Stomach (tissue), 9 donors: ENCODE data around the gene KRTAP19-7. TPM values are rescaled to one million over a fixed set of nuclear protein-coding genes. Genes with fewer than 3 reads are reported as not detected.

ENCODE experiments used
- DNase-seq, 2 donors: peaks; one replicate each; pipeline versions ENCODE4 v3.0.0 to v3.0.0-alpha.2; 2013 to 2019
- H3K27ac ChIP-seq, 5 donors: fragments of 200-600 bp in 4 of 5; sonication (generic) in 4 of 5; one replicate each; pipeline ENCODE4 v1.5.1; 2013 to 2019; ENCODE audit warnings: mild to moderate bottlenecking in 1 of 5, moderate library complexity in 1 of 5
- H3K27me3 ChIP-seq, 3 donors: fragments of 200-600 bp; sonication (generic); one replicate each; pipeline ENCODE4 v1.5.1; 2017 to 2019; ENCODE audit warnings: mixed run types in 1 of 3
- H3K36me3 ChIP-seq, 4 donors: fragments of 200-600 bp; sonication (generic); 1 replicate in 3 of 4; 2 replicates in 1 of 4; pipeline ENCODE4 v1.5.1; 2016 to 2019
- H3K4me1 ChIP-seq, 4 donors: fragments of 200-600 bp; sonication (generic); one replicate each; pipeline ENCODE4 v1.5.1; 2016 to 2019
- H3K4me3 ChIP-seq, 4 donors: fragments of 200-600 bp; sonication (generic) in 3 of 4; one replicate each; pipeline ENCODE4 v1.5.1; 2016 to 2019; ENCODE audit warnings: mild to moderate bottlenecking in 1 of 4
- H3K9me3 ChIP-seq, 4 donors: fragments of 200-600 bp; sonication (generic); one replicate each; pipeline ENCODE4 v1.5.1; 2016 to 2019
- EP300 ChIP-seq: sonication (generic); formaldehyde crosslinking; IDR thresholded peaks from one replicate; pipeline ENCODE4 v1.6.1; 2017; ENCODE audit warnings: antibody characterized with exemption
- POLR2A ChIP-seq, 4 donors: fragments of 450-650 bp; IDR thresholded peaks; one replicate each; pipeline ENCODE4 v1.6.1; 2016; ENCODE audit warnings: antibody characterized with exemption in 4 of 4, control low read depth in 2 of 4, mild to moderate bottlenecking in 1 of 4, moderate library complexity in 1 of 4
- POLR2AphosphoS5 ChIP-seq, 3 donors: sonication (generic); formaldehyde crosslinking; IDR thresholded peaks; one replicate each; pipeline ENCODE4 v1.6.1; 2016; ENCODE audit warnings: antibody characterized with exemption in 3 of 3
- WGBS, 5 donors: extraction: QIAGEN DNeasy Blood & Tissue Kit in 3 of 5; methylation state at CpG; one replicate each; pipeline versions ENCODE4 v1.1.5 to v1.1.7; 2013 to 2018; 5-methylcytosine and 5-hydroxymethylcytosine counted together
- intact Hi-C: fragments of 100-400 bp; cut with DNase I; formaldehyde crosslinking; loops from one replicate; pipeline ENCODE4 v1.15.1; 2023; ENCODE audit warnings: low total_unique reads
- polyA plus RNA-seq, 3 donors: library from polyadenylated mRNA; stranded (reverse); fragments of 200-250 nt; gene quantifications; one replicate each; pipeline ENCODE4 v1.2.3, GENCODE V29; 2013
- total RNA-seq, 5 donors: library from RNA; depleted of rRNA; stranded (reverse); fragments of >200 nt; gene quantifications; one replicate each; pipeline versions ENCODE4 v1.1.0 to v1.2.3, GENCODE V29; 2014 to 2016
- TF ChIP-seq, protein P1 (sequence below), 7 experiments: fragments of 450-650 bp in 4 of 7; fragments of 200-600 bp in 3 of 7; sonication (generic) in 3 of 7; IDR thresholded peaks; one replicate each; pipeline ENCODE4 v1.5.1; 2016 to 2019; ENCODE audit warnings: antibody characterized with exemption in 7 of 7, control low read depth in 2 of 7, mild to moderate bottlenecking in 1 of 7
- donor health status: healthy with polysubstance abuse.
- donor health status: Bipolar disorder and iron deficiency.
- donor health status: healthy.

Gene KRTAP19-7
- total and polyA plus RNA-seq, 8 donors: not detected

DNA sequence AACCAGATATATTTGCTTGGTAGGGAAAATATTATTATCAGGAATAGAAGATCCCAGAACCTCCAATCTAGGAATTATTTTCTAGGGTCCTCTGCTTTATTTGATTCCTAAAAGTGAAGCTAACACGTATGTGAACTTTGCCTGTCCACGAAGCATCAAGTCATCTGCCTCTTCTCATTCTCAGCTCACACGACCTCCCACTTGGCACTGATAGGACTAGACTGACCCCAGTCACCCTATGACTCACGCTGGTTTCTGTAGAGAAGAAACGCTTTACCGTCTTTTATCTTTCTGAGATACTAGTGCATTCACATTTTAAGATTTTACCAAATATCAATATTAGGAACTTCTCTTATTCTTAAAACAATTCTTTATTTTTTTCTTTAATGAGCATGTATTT, 2.0 kb upstream of the KRTAP19-7 start:
- DNase-seq: no peak
- H3K36me3 ChIP-seq: no peaks in the 10 kb centered on the region
- intact Hi-C loops: no loop called here
- H3K27me3 ChIP-seq: no peaks in the 10 kb centered on the region
- H3K27ac ChIP-seq: no peak overlapping the region
- no peak overlapping the region for H3K4me3 ChIP-seq
- TF ChIP-seq POLR2AphosphoS5 (IDR thresholded peaks at IDR 0.05) (no peak), POLR2A (IDR thresholded peaks at IDR 0.05) (no peak), EP300 (no peak)
- TF ChIP-seq, protein P1, sequence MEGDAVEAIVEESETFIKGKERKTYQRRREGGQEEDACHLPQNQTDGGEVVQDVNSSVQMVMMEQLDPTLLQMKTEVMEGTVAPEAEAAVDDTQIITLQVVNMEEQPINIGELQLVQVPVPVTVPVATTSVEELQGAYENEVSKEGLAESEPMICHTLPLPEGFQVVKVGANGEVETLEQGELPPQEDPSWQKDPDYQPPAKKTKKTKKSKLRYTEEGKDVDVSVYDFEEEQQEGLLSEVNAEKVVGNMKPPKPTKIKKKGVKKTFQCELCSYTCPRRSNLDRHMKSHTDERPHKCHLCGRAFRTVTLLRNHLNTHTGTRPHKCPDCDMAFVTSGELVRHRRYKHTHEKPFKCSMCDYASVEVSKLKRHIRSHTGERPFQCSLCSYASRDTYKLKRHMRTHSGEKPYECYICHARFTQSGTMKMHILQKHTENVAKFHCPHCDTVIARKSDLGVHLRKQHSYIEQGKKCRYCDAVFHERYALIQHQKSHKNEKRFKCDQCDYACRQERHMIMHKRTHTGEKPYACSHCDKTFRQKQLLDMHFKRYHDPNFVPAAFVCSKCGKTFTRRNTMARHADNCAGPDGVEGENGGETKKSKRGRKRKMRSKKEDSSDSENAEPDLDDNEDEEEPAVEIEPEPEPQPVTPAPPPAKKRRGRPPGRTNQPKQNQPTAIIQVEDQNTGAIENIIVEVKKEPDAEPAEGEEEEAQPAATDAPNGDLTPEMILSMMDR (IDR thresholded peaks at IDR 0.05): no peak
- 48 to 74% (median 65%) methylated on average over 6 of the region's 6 CpGs for WGBS, 5 donors
- H3K4me1 ChIP-seq: no peaks in the 10 kb centered on the region
- no peaks in the 10 kb centered on the region for H3K9me3 ChIP-seq

DNA sequence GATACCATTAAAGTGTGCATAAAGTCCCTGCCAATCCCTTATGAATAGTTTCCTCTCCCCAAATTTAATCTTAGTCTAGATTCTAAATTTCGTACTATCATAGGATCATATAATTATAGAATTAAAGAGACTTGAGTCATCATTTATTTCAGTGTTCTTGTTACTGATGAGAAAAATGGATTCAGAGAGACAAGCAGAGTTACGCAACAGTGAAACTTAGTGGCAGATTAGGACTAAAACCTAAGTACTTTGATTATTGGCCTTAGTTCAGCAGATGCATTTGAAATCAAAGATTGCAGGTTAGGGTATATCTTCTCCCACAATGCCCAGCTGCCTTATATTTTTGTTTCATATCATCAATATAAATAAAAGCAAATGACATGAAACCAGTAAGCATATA, 843 bp upstream of the KRTAP19-7 start:
- WGBS, 5 donors: 81 to 96% (median 91%) methylated on average over 2 of the region's 2 CpGs
- Histone ChIP-seq H3K27ac (no peak overlapping the region), H3K36me3 (no peaks in the 10 kb centered on the region), H3K9me3 (no peaks in the 10 kb centered on the region), H3K4me3 (no peak overlapping the region), H3K27me3 (no peaks in the 10 kb centered on the region), H3K4me1 (no peaks in the 10 kb centered on the region)
- no peak for DNase-seq
- intact Hi-C loops: no loop called here
- TF ChIP-seq, protein P1 (IDR thresholded peaks at IDR 0.05): no peak
- TF ChIP-seq POLR2A (IDR thresholded peaks at IDR 0.05): no peak
- TF ChIP-seq POLR2AphosphoS5 (IDR thresholded peaks at IDR 0.05): no peak
- no peak for TF ChIP-seq EP300

DNA sequence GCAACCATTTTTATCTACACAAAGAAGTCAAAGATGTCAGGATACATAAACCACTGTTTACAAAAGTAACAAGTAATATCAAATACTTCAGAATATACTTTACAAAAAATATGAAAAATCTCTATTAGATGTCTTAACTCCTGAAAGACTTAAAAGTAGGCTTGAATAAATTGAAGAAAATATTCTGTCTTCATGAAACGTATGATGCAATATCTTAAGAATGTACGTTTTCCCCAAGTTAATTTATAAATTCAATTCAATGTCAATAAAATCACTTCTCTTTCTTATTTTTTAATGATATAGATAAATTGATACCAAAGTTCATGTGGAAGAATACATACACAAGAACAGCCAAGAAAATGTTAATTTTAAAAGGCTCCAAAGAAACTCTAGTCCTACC, 6.0 kb downstream of the KRTAP19-7 start:
- Histone ChIP-seq H3K27me3 (no peaks in the 10 kb centered on the region), H3K4me1 (no peaks in the 10 kb centered on the region), H3K27ac (no peak overlapping the region), H3K9me3 (peaks cover 0 to 14% (median 0%) of the 10 kb centered on the region in 4 donors), H3K4me3 (no peak overlapping the region), H3K36me3 (no peaks in the 10 kb centered on the region)
- WGBS, 5 donors: 61 to 87% (median 80%) methylated on average over 2 of the region's 2 CpGs
- TF ChIP-seq POLR2A (IDR thresholded peaks at IDR 0.05) (no peak), POLR2AphosphoS5 (IDR thresholded peaks at IDR 0.05) (no peak), EP300 (no peak)
- TF ChIP-seq, protein P1 (IDR thresholded peaks at IDR 0.05): no peak
- intact Hi-C loops: no loop called here
- DNase-seq: no peak

DNA sequence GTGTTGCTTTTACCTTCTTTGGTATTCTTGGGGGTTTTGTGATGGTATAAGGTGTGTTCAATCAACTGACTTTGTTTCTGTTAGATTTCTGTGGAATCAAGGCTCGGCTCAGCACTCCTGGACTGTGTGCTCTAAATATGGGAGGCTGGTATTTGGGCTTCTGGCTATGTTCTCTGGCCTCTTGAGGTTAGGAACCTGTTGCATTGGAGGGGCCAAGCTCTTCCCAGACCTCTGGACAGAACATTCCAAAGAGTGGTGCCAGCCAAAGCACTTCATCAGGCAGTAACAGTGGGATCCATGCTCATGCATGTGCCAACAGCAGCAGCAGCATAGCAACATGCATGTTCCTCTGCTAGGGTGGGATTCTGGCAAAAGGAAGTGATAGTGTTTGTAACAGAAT, 8.3 kb downstream of the KRTAP19-7 start:
- DNase-seq: no peak
- H3K4me1 ChIP-seq: no peaks in the 10 kb centered on the region
- H3K9me3 ChIP-seq: peaks cover 0 to 14% (median 0%) of the 10 kb centered on the region in 4 donors
- H3K36me3 ChIP-seq: no peaks in the 10 kb centered on the region
- no peak for TF ChIP-seq POLR2A (IDR thresholded peaks at IDR 0.05)
- TF ChIP-seq, protein P1 (IDR thresholded peaks at IDR 0.05): no peak
- no peak for TF ChIP-seq POLR2AphosphoS5 (IDR thresholded peaks at IDR 0.05)
- TF ChIP-seq EP300: no peak
- WGBS, 5 donors: 35 to 73% (median 47%) methylated on average over 1 of the region's 1 CpG
- H3K4me3 ChIP-seq: no peak overlapping the region
- intact Hi-C loops: no loop called here
- no peak overlapping the region for H3K27ac ChIP-seq
- H3K27me3 ChIP-seq: no peaks in the 10 kb centered on the region
